Activated CD4-positive, alpha-beta T cell treated with anti-CD3 and anti-CD28 coated beads, Interleukin-2, amount 10 ng/mL, durations not matched to agents 7 days and 5 days (primary cell): ENCODE measurements around the gene GNAI3. TPM values are rescaled to one million over a fixed set of nuclear protein-coding genes. Genes with fewer than 3 reads are reported as not detected.

ENCODE experiments used
- CTCF ChIA-PET: fragments of 350-600 bp; sonication (Branson Sonifier 250); formaldehyde crosslinking; loops from one replicate; lab custom pipeline; 2021; ENCODE audit warnings: antibody characterized with exemption; lab: Charles Lee
- POLR2A ChIA-PET: fragments of 350-600 bp; sonication (Branson Sonifier 250); formaldehyde crosslinking; loops from one replicate; lab custom pipeline; 2021; ENCODE audit warnings: antibody characterized with exemption; lab: Charles Lee
- DNase-seq: peaks from one replicate; pipeline ENCODE4 v3.0.0-alpha.2; 2020
- H3K27ac Mint-ChIP-seq: one replicate; pipeline ENCODE4 v1.8.0; 2021; ENCODE audit warnings: mild to moderate bottlenecking, moderate library complexity, mixed read lengths
- H3K27me3 Mint-ChIP-seq: one replicate; pipeline ENCODE4 v1.8.0; 2021; ENCODE audit warnings: mixed read lengths
- H3K36me3 Mint-ChIP-seq: one replicate; pipeline ENCODE4 v1.8.0; 2021; ENCODE audit warnings: low read depth, mixed read lengths
- H3K4me1 Mint-ChIP-seq: one replicate; pipeline ENCODE4 v1.8.0; 2021; ENCODE audit warnings: mixed read lengths
- H3K4me3 Mint-ChIP-seq: one replicate; pipeline ENCODE4 v1.8.0; 2021; ENCODE audit warnings: mild to moderate bottlenecking, moderate library complexity, mixed read lengths
- H3K9me3 Mint-ChIP-seq: one replicate; pipeline ENCODE4 v1.8.0; 2021; ENCODE audit warnings: mixed read lengths
- total RNA-seq, 2 experiments: library from RNA; stranded (reverse); gene quantifications; one replicate each; pipeline ENCODE4 v1.2.3, GENCODE V29; 2021

The GNAI3 gene
- total RNA-seq, 2 experiments from 2014 or later, result 8.8 to 9.7 TPM

- no peak overlapping the region for H3K4me3 Mint-ChIP-seq
- H3K27me3 Mint-ChIP-seq, result no peaks in the 10 kb centered on the region
- no peaks in the 10 kb centered on the region for H3K36me3 Mint-ChIP-seq
- CTCF ChIA-PET, result interaction anchor here (1.0 to 46.6 kb wide), 7 partner anchors 9 to 446 kb away, joined by 3 to 1139 read pairs (median 4); partner anchors contain the start of genes AHCYL1, AMIGO1, ATXN7L2 and CYB561D1
- H3K27ac Mint-ChIP-seq, result no peak overlapping the region
- no peaks in the 10 kb centered on the region for H3K4me1 Mint-ChIP-seq
- no peaks in the 10 kb centered on the region for H3K9me3 Mint-ChIP-seq
- DNase-seq, result no peak
- POLR2A ChIA-PET, result no interaction called here
Measured at GRCh38 chr1:109538827-109539555, 9.4 kb upstream of the GNAI3 start.

GRCh38 chr1:109539676-109540075, 8.7 kb upstream of the GNAI3 start, which contains the start of gene GPR61:
TSS of gene GPR61 (plus strand) at chr1:109539872. CDS start at chr1:109543023, 3,151 bp downstream.
- no peaks in the 10 kb centered on the region for H3K36me3 Mint-ChIP-seq
- CTCF ChIA-PET, result interaction anchor here (1.1 to 46.6 kb wide), 6 partner anchors 7 to 237 kb away, joined by 3 to 1139 read pairs (median 8); partner anchors contain the start of genes AMIGO1, ATXN7L2, CYB561D1 and GNAI3
- H3K27me3 Mint-ChIP-seq, result no peaks in the 10 kb centered on the region
- no peak within 1 kb of the TSS for H3K4me3 Mint-ChIP-seq
- POLR2A ChIA-PET, result no interaction called here
- DNase-seq, result no peak
- peak within 1 kb of the TSS; percentile 32 for H3K27ac Mint-ChIP-seq
- H3K4me1 Mint-ChIP-seq, result no peaks in the 10 kb centered on the region
- no peaks in the 10 kb centered on the region for H3K9me3 Mint-ChIP-seq

GRCh38 chr1:109541102-109541501, 7.3 kb upstream of the GNAI3 start:
- ChIA-PET CTCF (interaction anchor here (1.1 to 46.6 kb wide), 6 partner anchors 9 to 277 kb away, joined by 3 to 1139 read pairs (median 8); partner anchors contain the start of genes AMIGO1, ATXN7L2 and CYB561D1), POLR2A (no interaction called here)
- no peak for DNase-seq
- Mint-ChIP-seq H3K4me1 (peaks cover under 1% of the 10 kb centered on the region), H3K9me3 (no peaks in the 10 kb centered on the region), H3K27ac (peak overlapping the region; percentile 25), H3K4me3 (no peak overlapping the region), H3K27me3 (no peaks in the 10 kb centered on the region), H3K36me3 (no peaks in the 10 kb centered on the region)

- Mint-ChIP-seq H3K4me1 (peaks cover 15% of the 10 kb centered on the region), H3K4me3 (no peak overlapping the region), H3K9me3 (no peaks in the 10 kb centered on the region), H3K27me3 (no peaks in the 10 kb centered on the region), H3K27ac (no peak overlapping the region), H3K36me3 (peaks cover 3% of the 10 kb centered on the region)
- ChIA-PET CTCF (interaction anchor here (2.8 to 46.6 kb wide), 3 partner anchors 10 to 98 kb away, joined by 8 to 1139 read pairs (median 47); partner anchors contain the start of genes AMIGO1, ATXN7L2 and CYB561D1), POLR2A (no interaction called here)
- DNase-seq, result no peak
Measured at GRCh38 chr1:109542657-109543056, 5.8 kb upstream of the GNAI3 start.

GRCh38 chr1:109543283-109543987, 5.0 kb upstream of the GNAI3 start:
- peaks cover 5% of the 10 kb centered on the region for H3K36me3 Mint-ChIP-seq
- no peaks in the 10 kb centered on the region for H3K9me3 Mint-ChIP-seq
- H3K4me3 Mint-ChIP-seq, result no peak overlapping the region
- POLR2A ChIA-PET, result no interaction called here
- no peak for DNase-seq
- H3K27ac Mint-ChIP-seq, result no peak overlapping the region
- peaks cover 16% of the 10 kb centered on the region for H3K4me1 Mint-ChIP-seq
- CTCF ChIA-PET, result interaction anchor here (0.7 to 46.6 kb wide), 6 partner anchors 11 to 258 kb away, joined by 3 to 1139 read pairs (median 16); partner anchors contain the start of genes AMIGO1, ATXN7L2 and CYB561D1
- H3K27me3 Mint-ChIP-seq, result no peaks in the 10 kb centered on the region

GRCh38 chr1:109543988-109544735, 4.3 kb upstream of the GNAI3 start:
- CTCF ChIA-PET, result interaction anchor here (0.7 to 46.6 kb wide), 7 partner anchors 12 to 463 kb away, joined by 3 to 1139 read pairs (median 7); partner anchors contain the start of genes AMIGO1, ATXN7L2 and CYB561D1
- peak overlapping the region; percentile 66 for H3K27ac Mint-ChIP-seq
- no peak overlapping the region for H3K4me3 Mint-ChIP-seq
- H3K36me3 Mint-ChIP-seq, result peaks cover 7% of the 10 kb centered on the region
- POLR2A ChIA-PET, result no interaction called here
- no peak for DNase-seq
- no peaks in the 10 kb centered on the region for H3K9me3 Mint-ChIP-seq
- H3K27me3 Mint-ChIP-seq, result no peaks in the 10 kb centered on the region
- peaks cover 19% of the 10 kb centered on the region for H3K4me1 Mint-ChIP-seq

- no peaks in the 10 kb centered on the region for H3K27me3 Mint-ChIP-seq
- no peaks in the 10 kb centered on the region for H3K9me3 Mint-ChIP-seq
- H3K4me1 Mint-ChIP-seq, result peaks cover 39% of the 10 kb centered on the region
- peak overlapping the region; percentile 96 for H3K4me3 Mint-ChIP-seq
- DNase-seq, result peak; percentile 96
- POLR2A ChIA-PET, result interaction anchor here (0.6 to 0.7 kb wide), 2 partner anchors 73 to 463 kb away, joined by 3 read pairs; partner anchors contain the start of genes AMPD2 and GNAT2
- CTCF ChIA-PET, result interaction anchor here (0.6 to 46.6 kb wide), 21 partner anchors 12 to 464 kb away, joined by 3 to 1139 read pairs (median 7); partner anchors contain the start of genes AHCYL1, AMIGO1, AMPD2 and ATXN7L2
- H3K36me3 Mint-ChIP-seq, result peaks cover 7% of the 10 kb centered on the region
- H3K27ac Mint-ChIP-seq, result peak overlapping the region; percentile 98
Measured at GRCh38 chr1:109546311-109547109, 1.9 kb upstream of the GNAI3 start.

GRCh38 chr1:109547463-109548320, 723 bp upstream of the GNAI3 start:
- CTCF ChIA-PET, result interaction anchor here (0.6 to 46.6 kb wide), 14 partner anchors 8 to 464 kb away, joined by 4 to 1139 read pairs (median 11); partner anchors contain the start of genes AHCYL1, AMIGO1, ATXN7L2 and CYB561D1
- Mint-ChIP-seq H3K27me3 (no peaks in the 10 kb centered on the region), H3K4me3 (peak overlapping the region; percentile 96), H3K27ac (peak overlapping the region; percentile 98), H3K4me1 (peaks cover 44% of the 10 kb centered on the region), H3K36me3 (peaks cover 7% of the 10 kb centered on the region), H3K9me3 (no peaks in the 10 kb centered on the region)
- peak; percentile 39 for DNase-seq
- POLR2A ChIA-PET, result interaction anchor here (1.1 kb wide), 1 partner anchor 73 kb away, joined by 4 read pairs; no protein-coding TSS in a partner anchor

GRCh38 chr1:109556563-109556962, 8.1 kb downstream of the GNAI3 start:
- peaks cover 11% of the 10 kb centered on the region for H3K36me3 Mint-ChIP-seq
- ChIA-PET CTCF (no interaction called here), POLR2A (no interaction called here)
- DNase-seq, result no peak
- no peak overlapping the region for H3K4me3 Mint-ChIP-seq
- no peaks in the 10 kb centered on the region for H3K9me3 Mint-ChIP-seq
- H3K27me3 Mint-ChIP-seq, result no peaks in the 10 kb centered on the region
- peaks cover 51% of the 10 kb centered on the region for H3K4me1 Mint-ChIP-seq
- H3K27ac Mint-ChIP-seq, result no peak overlapping the region

- ChIA-PET POLR2A (no interaction called here), CTCF (interaction anchor here (1.8 kb wide), 1 partner anchor 10 kb away, joined by 8 read pairs; no protein-coding TSS in a partner anchor)
- H3K27me3 Mint-ChIP-seq, result no peaks in the 10 kb centered on the region
- no peak overlapping the region for H3K27ac Mint-ChIP-seq
- no peak for DNase-seq
- peaks cover 49% of the 10 kb centered on the region for H3K4me1 Mint-ChIP-seq
- H3K4me3 Mint-ChIP-seq, result no peak overlapping the region
- no peaks in the 10 kb centered on the region for H3K9me3 Mint-ChIP-seq
- H3K36me3 Mint-ChIP-seq, result peaks cover 11% of the 10 kb centered on the region
Measured at GRCh38 chr1:109557520-109557919, 9.1 kb downstream of the GNAI3 start.
